Measurements from ENCODE around the gene PPM1E. TPM values are rescaled to one million over a fixed set of nuclear protein-coding genes. Genes with fewer than 3 reads are reported as not detected.

Gene PPM1E
- total and polyA plus RNA-seq, 2 donors (not counting 1 experiment from before 2014, with no cell fraction given) = not detected

- peaks cover 4% of the 10 kb centered on the region for H3K4me1 Mint-ChIP-seq
- TF ChIP-seq CTCF (IDR thresholded peaks at IDR 0.05) = no peak
- TF ChIP-seq EZH2 (IDR thresholded peaks at IDR 0.05; ENCODE audit: borderline replicate concordance, insufficient read depth, low read depth, low read length, poor library complexity, severe bottlenecking) = no peak
- Histone ChIP-seq H3K79me2 (ENCODE audit: control insufficient read depth, insufficient read depth, low read length) (no peaks in the 10 kb centered on the region), H3K27me3 (replicated peaks in 1 of 4; ENCODE audit: control extremely low read depth in 1 of 4, control insufficient read depth in 3 of 4, insufficient read depth in 4 of 4, low read length in 3 of 4) (no peaks in the 10 kb centered on the region), H2AFZ (ENCODE audit: insufficient read depth, low read depth, low read length, poor library complexity, severe bottlenecking) (no peak overlapping the region), H3K36me3 (replicated peaks in 1 of 2; ENCODE audit: control extremely low read depth in 1 of 2, control insufficient read depth in 1 of 2, extremely low read depth in 1 of 2, insufficient read depth in 2 of 2, low read length in 1 of 2) (peaks cover 1 to 17% of the 10 kb centered on the region in 2 experiments), H3K9ac (ENCODE audit: low read length) (no peak overlapping the region), H3K9me3 (ENCODE audit: control extremely low read depth in 1 of 3, control insufficient read depth in 2 of 3, insufficient read depth in 1 of 3, low read length in 2 of 3) (no peaks in the 10 kb centered on the region), H3K27ac (ENCODE audit: low read length in 2 of 2) (no peak overlapping the region), H3K4me1 (ENCODE audit: control insufficient read depth in 2 of 2, insufficient read depth in 2 of 2, low read length in 2 of 2) (no peaks in the 10 kb centered on the region), H3K4me3 (ENCODE audit: control extremely low read depth in 1 of 5, extremely low read depth in 1 of 5, insufficient read depth in 1 of 5, low read depth in 2 of 5, low read length in 4 of 5) (no peak overlapping the region), H3K4me2 (replicated peaks; ENCODE audit: low read depth, low read length, poor library complexity, severe bottlenecking) (no peak overlapping the region), H4K20me1 (ENCODE audit: control insufficient read depth, insufficient read depth, low read length, poor library complexity, severe bottlenecking) (no peaks in the 10 kb centered on the region)
- ChIA-PET POLR2A (no interaction called here), CTCF (no interaction called here)
- no peaks in the 10 kb centered on the region for H3K27me3 Mint-ChIP-seq
- no peak overlapping the region for H3K4me3 Mint-ChIP-seq
- H3K9me3 Mint-ChIP-seq (ENCODE audit: insufficient read depth) = no peaks in the 10 kb centered on the region
- DNase-seq (no peak), ATAC-seq (ENCODE audit: low read depth) (no peak)
- no peak overlapping the region for H3K27ac Mint-ChIP-seq
- no CpG with 5 or more reads among the region's 1 CpG for WGBS (ENCODE audit: insufficient coverage)
- intact Hi-C loops (cut with micrococcal nuclease) = no loop called here
These were observed 275.2 kb downstream of the PPM1E start for GRCh38 chr17:59030811-59031210.

Small RNA genes lying within 50 kb of the gene (small RNA-seq; reads per million reads assigned to genes)
- gene AC025521.1 (ENCODE audit: insufficient read length, low read depth, low replicate concordance) = not detected
- not detected for gene RF00017 (ENCODE audit: insufficient read length, low read depth, low replicate concordance)
- gene RNU6-518P (ENCODE audit: insufficient read length, low read depth, low replicate concordance) = not detected

Other genes with a start within 250 kb of the PPM1E start
- gene MTMR4, start 241.2 kb upstream of the PPM1E start, total RNA-seq = 84.7 and 92.1 TPM in 2 replicates
- gene MTMR4, start 241.2 kb upstream of the PPM1E start, polyA plus RNA-seq = 35.2 and 54.1 TPM in 2 replicates
- gene TEX14, start 63.8 kb upstream of the PPM1E start, total RNA-seq = 0.20 and 0.53 TPM in 2 replicates
- 0.10 and 0.23 TPM in 2 replicates for gene TEX14, start 63.8 kb upstream of the PPM1E start, polyA plus RNA-seq
- 33.2 and 35.0 TPM in 2 replicates for gene RAD51C, start 63.3 kb upstream of the PPM1E start, total RNA-seq
- 14.2 and 18.7 TPM in 2 replicates for gene RAD51C, start 63.3 kb upstream of the PPM1E start, polyA plus RNA-seq

All from B cell (primary cell).